SIG-M5 treated with dmso at 0.1 percent for 504 hours (cell line): ENCODE measurements around the gene MYLK.
"Not testable (repeated sequence)": the region's sequence is repeated elsewhere in the genome, so short reads cannot be mapped to it uniquely, and the experiment has no call there.

Experiments
- DNase-seq: peaks from one replicate; lab custom pipeline; 2025; ENCODE audit not compliant: unreplicated experiment; lab: John Stamatoyannopoulos, UW

Gene MYLK

GRCh38 chr3:123884203-123884831, at the start of gene MYLK:
TSS of gene MYLK (minus strand) at chr3:123884332. CDS start at chr3:123793841, 90,491 bp downstream.
- peak; percentile 75 for DNase-seq

- DNase-seq: no peak
These were observed 46.3 kb upstream of the MYLK start for GRCh38 chr3:123930445-123930844.

GRCh38 chr3:123929325-123929724, 45.2 kb upstream of the MYLK start:
- DNase-seq: no peak

- no peak for DNase-seq
These were observed 42.3 kb upstream of the MYLK start for GRCh38 chr3:123926396-123926795.

- DNase-seq: no peak
These were observed 36.7 kb upstream of the MYLK start for GRCh38 chr3:123920868-123921267.

GRCh38 chr3:123920383-123920782, 36.3 kb upstream of the MYLK start:
- DNase-seq: no peak

- DNase-seq: no peak
These were observed 35.2 kb upstream of the MYLK start for GRCh38 chr3:123919353-123919752.

- DNase-seq: peak; percentile 7
These were observed 30.7 kb upstream of the MYLK start for GRCh38 chr3:123914829-123915228.

- DNase-seq: no peak
These were observed 25.7 kb upstream of the MYLK start for GRCh38 chr3:123909785-123910184.

GRCh38 chr3:123907720-123908119, 23.6 kb upstream of the MYLK start:
- no peak for DNase-seq

GRCh38 chr3:123899300-123899865, 15.3 kb upstream of the MYLK start:
- no peak for DNase-seq

GRCh38 chr3:123893012-123893411, 8.9 kb upstream of the MYLK start:
- DNase-seq: no peak

GRCh38 chr3:123892195-123892594, 8.1 kb upstream of the MYLK start:
- DNase-seq: no peak

GRCh38 chr3:123890991-123891390, 6.9 kb upstream of the MYLK start:
- DNase-seq: not testable (repeated sequence)

- not testable (repeated sequence) for DNase-seq
These were observed 6.0 kb upstream of the MYLK start for GRCh38 chr3:123890162-123890561.

GRCh38 chr3:123884993-123885392, 861 bp upstream of the MYLK start:
- DNase-seq: no peak

- no peak for DNase-seq
These were observed 380 bp downstream of the MYLK start for GRCh38 chr3:123883701-123884202.

- no peak for DNase-seq
These were observed 1.0 kb downstream of the MYLK start for GRCh38 chr3:123883111-123883510.

- no peak for DNase-seq
These were observed 2.4 kb downstream of the MYLK start for GRCh38 chr3:123881771-123882170.

- peak; percentile 35 for DNase-seq
These were observed 3.1 kb downstream of the MYLK start for GRCh38 chr3:123880998-123881561.

GRCh38 chr3:123878807-123879206, 5.3 kb downstream of the MYLK start:
- no peak for DNase-seq

- DNase-seq: no peak
These were observed 6.2 kb downstream of the MYLK start for GRCh38 chr3:123877965-123878364.
